ENCODE data around the gene FAM240B.

Gene FAM240B

DNA sequence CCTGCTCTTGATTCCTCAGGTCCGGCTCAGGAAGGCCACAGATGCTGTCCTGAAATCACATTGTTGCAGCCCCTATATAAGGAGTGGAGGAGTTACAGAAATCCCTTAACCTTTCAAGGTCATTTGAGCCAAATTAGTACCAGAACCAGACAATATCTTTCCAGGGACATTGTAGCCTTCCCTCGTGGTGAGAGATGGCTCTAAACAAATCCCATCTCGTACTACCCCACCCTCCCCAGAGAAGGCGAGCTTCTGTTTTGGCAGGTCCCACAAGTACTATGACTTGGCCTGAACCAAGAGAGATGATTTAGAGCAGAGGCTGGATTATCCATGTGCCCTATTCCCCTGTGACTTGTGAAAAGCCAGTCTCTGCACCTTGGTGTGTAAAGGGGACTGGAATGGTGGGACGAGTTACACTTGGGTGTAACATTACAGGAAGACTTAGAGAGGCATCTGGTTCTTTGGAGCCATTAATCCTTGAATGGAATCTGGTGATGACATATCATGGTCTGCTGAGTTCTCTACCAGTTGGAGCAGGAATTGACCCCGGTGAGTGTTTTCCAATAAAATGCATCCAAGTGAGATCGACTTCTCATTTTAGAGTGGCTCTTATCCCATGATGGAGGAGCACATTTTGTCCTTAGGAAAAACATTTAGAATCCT, at the start of gene FAM240B:
TSS of gene FAM240B (minus strand) at position 51 of the 663 bp plus-strand sequence. CDS start 16,134 bp downstream, outside the sequence.
- no peak for DNase-seq (ENCODE audit: low read depth)

DNA sequence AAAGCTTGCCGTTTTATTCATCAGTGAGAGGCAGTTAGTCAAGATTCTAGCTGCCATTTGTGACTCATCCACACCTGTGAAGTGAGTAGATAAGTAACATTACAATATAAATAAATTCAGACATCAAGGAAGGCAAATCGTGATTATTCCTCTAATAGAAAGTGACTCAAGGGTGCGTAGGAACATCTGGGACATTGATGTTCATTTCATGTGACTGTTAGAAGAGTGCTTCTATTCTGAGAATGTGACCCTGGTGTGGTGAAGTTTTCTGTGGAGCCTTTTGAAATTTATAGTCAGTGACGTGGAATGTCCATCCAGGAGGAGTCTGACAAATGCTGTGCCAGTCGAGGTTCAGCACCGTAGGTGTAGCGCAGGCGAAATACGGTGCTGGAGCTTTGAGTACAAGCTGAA, 48.4 kb upstream of the FAM240B start:
- peak; percentile 1 for DNase-seq (ENCODE audit: low read depth)

DNA sequence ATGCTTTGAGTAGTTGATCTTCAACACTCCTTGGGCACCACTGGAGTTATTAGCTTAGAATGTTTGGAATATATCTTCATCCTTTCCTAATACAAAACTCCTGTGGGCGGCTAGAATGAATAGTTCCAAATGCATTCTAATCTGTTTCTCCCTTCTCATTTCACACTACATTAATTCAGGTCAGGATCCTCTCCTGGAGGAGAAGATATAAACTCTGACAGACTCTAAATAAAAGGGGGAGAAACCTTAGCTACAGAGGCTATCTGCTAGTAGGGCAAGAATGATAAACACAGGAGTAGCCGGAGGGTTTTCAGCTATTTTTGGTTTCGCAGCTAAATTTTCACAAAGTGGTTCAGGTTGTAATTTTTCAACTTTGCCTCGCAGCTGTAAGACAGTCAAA, 45.2 kb upstream of the FAM240B start:
- no peak for DNase-seq (ENCODE audit: low read depth)

DNA sequence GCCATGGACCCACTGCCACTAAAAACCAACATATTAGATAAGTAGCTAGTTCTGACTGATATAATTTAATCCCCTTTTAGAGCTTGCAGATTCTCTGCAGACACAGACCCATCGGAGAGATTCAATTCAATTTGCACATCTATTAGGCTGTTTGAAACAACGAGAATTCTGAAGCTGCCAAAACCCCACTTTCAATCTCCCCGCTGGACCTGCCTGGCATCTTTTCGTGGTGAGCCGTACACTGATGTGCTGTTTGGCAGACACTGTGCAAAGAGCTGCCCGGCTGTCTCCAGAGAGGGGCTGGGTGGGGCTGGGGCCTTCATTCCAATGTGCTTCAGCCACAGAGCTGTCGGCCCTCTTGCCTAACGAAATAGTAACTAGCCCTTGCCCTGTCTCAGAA, 42.1 kb upstream of the FAM240B start:
- DNase-seq (ENCODE audit: low read depth): no peak

DNA sequence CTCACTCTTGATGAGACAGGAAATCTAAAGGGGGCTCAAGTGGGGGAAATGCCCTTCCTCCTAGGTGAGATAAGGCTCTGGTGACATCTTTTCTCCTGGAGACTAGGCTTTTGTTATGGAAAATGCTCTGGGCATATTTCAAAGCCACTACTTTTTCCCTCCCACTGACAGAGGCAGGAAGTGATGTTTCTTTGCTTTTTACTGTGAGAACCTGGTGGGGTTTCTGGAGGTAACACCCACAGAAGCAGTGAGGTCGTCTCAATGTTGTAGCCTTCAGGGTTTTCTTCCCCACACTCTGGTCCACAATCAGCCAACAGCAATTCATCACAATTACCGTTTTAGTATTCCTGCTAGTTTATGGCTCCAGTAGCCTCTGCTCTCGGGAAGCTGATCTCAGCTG, 41.4 kb upstream of the FAM240B start:
- no peak for DNase-seq (ENCODE audit: low read depth)

DNA sequence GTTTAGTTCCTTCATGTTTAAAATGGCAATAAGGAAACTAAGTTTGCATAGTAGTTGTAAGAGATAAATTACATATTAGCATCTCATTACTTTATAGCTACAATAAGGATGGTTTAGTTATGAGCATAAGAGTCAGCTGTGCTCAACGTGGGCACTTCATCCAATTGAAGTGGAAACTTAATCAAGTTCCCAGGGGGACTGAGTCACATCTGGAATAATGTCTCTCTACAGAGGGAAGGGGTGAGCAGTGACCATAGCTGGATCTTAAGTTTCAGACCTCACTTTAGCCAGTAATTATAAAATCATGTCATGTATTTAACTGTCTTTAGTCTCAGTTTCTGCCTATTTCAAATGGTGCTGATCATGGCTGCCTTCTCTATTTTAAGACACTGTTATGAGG, 36.8 kb upstream of the FAM240B start:
- no peak for DNase-seq (ENCODE audit: low read depth)

DNA sequence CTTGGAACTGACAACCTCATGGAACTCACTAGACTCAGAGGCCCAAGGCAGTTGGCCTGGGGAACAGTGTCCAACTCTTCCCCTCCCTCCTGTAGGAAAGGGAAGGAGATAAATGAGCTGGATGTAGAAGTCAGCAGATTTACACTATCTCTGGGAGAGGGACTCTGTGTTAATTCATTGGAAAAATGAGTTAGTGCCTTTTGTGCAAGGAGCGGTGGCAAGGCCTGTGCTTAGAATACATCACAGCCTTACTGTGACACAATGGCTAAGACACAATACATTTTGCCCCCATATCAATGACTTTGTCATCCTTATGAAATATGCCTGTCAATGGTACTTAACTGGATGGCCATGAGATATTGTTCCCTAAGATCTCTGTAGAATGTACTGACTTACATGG, 28.0 kb upstream of the FAM240B start:
- no peak for DNase-seq (ENCODE audit: low read depth)

DNA sequence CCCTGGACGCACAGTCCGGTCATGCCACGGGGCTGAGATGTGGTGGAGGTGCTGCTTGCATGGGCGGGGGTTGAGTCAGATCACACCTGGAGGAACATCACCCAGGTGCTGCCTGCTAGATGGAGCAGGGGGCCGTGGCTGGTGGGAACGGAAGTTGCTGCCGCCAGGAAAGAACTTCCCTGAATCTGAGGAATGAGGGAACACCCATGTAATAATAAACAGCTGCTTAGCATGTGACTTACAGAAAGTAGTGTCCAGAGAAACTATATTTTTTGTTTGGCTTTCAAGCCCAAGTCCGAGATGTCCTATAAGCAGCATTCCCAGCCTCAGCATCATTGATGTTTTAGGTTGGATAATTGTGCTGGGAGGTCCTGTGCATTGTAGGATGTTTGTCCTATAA, 27.1 kb upstream of the FAM240B start:
- DNase-seq (ENCODE audit: low read depth): no peak

DNA sequence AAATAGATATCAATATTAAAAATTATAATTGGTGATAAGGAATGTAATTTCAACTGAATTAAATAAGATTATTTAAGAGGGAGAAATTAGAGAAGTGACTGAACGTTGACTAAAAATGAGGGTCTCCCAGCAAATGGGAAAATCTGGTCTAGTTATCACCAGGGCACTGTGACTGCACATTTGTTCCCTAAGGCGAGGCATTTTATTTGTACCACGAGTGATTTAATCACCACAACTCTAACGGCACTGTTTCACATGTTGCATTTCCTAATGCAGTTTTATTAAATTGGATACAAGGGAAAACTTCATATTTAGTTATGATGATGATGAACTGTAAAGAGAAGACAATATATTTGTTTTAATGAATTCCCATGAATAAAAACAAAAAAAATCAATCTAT, 26.4 kb upstream of the FAM240B start:
- no peak for DNase-seq (ENCODE audit: low read depth)

DNA sequence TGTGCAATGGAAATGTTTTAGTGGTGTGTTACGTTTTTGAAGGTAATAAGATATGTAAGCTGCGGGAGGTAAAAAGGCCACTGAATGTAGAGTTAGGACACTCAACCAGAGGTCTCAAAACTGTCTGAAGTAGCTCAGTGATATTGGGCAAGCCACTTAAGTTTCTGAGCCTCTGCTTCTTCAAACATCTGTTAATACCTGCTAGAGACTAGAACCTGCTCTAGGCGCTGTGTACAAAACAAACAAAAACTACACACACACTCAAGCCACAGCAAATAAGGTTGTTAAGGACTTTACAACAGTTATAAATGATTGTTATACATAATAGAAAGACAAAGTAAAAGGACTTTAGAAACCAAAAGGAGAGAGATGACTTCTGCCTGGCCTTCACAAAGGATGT, 24.6 kb upstream of the FAM240B start:
- DNase-seq (ENCODE audit: low read depth): no peak

DNA sequence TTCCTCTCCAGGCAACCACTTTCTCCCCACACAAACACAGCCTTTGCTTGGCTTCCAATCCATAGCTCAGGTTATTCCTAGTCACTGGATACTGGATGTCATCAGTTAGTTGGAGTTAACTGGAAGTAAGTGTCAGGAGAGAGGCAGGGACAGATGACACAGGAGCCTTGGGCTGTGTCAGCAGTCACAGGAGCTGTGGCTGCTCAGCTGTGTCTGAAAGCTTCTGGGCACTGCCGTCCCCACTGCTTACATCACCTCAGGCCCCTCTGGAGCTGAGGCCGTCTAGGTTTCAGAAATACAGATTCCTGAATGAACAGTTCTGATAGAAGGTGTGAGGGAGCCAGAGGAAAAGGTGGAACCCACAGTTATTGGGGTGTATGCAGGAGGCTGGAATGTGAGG, 17.3 kb upstream of the FAM240B start:
- DNase-seq (ENCODE audit: low read depth): no peak

DNA sequence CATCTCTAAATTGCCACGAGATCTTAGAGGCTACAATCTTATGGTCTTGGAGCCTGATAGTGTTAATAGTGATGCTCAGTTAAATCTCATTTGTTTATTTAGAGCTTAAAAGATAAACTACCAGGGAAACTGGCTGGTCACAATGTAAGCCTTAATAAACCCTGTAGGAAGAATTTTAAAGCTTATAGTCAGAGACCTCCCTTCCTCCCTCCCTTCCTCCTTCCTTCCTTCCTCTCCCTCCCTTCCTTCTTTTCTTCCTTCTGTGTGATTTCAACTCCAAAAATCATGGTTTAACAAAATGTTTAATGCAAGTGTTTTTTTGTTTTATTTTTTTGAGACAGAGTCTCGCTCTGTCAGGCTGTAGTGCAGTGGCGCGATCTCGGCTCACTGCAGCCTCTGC, 14.9 kb upstream of the FAM240B start:
- DNase-seq (ENCODE audit: low read depth): no peak

DNA sequence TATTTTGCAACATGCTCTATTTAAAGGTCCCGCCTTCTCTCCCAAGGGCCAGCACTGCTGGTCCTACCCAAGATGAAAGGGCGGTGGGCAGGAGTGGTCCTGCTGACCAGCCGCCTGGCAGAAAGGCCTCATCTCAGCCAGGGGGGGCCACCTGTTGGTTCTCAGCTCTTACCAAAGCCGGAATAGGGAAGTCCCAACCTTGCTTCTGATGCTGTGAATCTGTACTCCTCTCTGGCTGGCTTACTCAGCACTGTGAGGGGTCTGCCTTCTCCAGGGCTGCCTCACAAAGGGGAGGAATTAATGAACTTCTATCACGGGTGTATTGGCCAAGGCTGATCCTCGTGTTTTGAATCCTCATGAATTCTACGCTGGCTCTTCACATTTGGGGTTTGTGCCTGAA, 13.6 kb upstream of the FAM240B start:
- DNase-seq (ENCODE audit: low read depth): no peak

DNA sequence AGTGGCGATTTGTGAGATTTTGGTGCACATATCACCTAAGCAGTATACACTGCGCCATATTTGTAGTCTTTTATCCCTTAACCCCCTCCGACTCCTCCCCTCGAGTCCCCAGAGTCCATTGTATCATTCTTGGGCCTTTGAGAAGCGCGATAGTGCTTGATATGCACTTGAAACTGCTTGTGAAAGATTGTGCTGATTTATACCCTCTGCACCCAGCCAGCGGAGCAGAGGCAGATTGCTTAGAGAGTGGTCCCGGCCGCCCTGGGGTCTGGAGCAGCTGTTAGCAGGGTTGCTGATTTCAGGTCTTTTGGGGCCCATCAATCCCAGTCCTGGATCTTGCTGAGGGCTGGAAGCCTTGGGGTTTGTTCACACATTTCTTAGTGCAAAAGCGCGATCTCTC, 13.0 kb upstream of the FAM240B start:
- DNase-seq (ENCODE audit: low read depth): no peak

DNA sequence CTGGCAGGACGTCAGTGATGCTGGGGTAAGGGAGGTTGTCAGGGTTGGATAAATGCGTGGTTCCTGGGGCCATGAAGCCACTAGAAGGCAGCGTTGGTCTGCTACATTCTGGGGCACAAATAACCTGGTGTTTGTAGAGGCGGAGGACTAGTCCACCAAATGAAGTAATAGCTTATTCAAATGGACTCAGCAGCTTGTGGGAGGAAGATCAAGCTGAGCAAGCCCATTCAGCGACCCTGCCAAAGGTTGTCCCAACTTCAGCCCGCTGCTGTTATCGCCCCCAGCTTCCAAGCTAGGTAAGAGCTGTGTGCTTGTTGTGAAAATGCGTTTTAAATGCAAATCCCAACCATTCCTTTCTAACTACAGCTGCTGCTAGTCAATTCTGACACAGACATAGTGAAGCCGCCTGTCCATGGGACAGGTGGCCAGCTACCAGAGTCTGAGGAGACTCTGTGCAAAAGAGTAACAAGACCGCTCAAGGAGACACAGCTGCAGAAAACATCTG, 7.6 kb upstream of the FAM240B start:
- DNase-seq (ENCODE audit: low read depth): peak; percentile 9

DNA sequence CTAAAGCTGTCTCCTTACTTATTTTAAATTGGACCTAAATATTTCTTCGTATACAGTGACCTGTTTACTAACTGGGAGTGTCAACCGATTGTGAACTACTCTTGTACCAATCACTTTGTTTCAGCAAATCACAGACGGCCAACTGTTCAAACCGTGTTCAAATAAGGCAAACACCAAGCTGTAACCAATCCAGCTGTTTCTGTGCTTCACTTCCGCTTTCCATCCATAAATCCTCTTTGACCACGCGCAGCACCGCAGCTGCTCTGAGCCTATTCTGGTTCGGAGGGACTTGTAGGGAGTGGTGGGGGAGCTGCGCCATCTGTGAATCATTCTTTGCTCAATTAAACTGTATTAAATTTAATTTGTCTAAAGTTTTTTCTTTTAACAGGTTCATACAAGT, 4.8 kb upstream of the FAM240B start:
- DNase-seq (ENCODE audit: low read depth): no peak

DNA sequence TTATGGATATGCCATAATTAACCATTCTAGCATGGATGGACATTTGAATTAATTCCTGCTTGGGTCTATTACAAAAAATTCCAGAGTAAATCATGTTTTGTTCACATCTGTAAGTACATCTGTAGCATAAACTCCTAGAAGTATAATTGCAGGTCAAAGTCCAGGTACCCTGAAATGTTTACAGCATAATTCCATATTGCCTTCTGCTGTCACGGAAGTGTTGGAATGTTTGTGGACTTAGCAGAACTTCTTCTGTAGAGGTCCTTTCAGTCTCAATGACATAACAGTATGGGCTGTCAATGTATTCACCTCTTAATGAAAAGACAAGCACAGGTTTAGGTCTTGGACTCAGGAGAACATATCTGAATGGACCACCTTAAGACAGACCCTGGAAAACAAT, 1.8 kb downstream of the FAM240B start:
- no peak for DNase-seq (ENCODE audit: low read depth)

DNA sequence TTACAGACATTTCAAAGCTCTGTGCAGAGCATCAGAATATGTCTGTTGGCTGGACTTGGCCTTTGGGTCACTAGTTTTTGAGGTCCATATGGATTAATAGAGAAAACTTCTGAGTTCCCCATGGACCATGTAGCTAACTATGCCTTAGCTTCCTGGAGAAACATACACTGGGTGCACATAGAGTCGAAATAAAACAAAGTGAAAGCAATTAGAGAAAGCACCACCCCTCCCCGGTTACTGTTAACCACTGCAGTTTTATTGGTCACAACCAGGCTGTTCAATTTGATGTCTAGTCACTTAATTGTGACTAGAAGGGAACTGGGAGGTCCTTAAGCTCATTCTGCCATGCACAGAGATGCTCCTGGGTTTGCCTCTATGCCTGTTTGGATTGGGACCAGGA, 4.2 kb downstream of the FAM240B start:
- no peak for DNase-seq (ENCODE audit: low read depth)

DNA sequence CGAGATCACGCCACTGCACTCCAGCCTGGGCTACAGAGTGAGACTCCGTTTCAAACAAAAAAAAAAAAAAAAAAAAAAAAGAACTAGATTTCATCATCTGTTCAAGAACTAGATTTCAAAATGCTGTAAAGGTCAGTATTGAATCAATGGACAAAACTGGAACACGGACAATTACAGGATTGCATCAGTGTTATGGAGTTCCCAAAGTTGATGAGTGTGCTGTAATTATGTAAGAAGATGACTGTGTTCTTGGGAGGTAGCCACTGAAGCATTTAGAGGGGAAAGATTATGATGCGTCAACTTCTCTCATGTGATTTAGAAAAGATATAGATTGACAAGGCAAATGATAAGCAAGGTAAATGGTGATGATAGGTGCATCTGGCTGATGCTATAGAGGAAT, 6.5 kb downstream of the FAM240B start:
- DNase-seq (ENCODE audit: low read depth): peak; percentile 36

DNA sequence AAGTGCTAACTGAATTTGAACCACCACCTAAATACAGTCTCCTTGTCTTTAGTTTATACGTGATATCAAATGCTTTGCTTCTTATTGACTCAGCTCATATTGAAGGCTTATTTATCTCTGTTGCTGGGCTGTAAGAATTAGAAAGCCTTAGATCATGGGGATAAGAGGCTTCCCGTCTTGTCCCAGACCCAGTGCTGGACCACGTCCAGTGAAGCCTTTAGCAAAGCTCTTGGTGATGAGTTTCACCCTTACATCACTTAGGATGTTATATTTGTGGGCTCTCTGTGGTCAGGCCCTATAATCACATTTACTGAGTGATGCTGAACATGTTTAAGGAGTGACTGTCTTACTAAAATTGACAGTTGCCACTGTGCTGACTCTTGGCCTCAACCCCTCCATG, 11.2 kb downstream of the FAM240B start:
- DNase-seq (ENCODE audit: low read depth): no peak

DNA sequence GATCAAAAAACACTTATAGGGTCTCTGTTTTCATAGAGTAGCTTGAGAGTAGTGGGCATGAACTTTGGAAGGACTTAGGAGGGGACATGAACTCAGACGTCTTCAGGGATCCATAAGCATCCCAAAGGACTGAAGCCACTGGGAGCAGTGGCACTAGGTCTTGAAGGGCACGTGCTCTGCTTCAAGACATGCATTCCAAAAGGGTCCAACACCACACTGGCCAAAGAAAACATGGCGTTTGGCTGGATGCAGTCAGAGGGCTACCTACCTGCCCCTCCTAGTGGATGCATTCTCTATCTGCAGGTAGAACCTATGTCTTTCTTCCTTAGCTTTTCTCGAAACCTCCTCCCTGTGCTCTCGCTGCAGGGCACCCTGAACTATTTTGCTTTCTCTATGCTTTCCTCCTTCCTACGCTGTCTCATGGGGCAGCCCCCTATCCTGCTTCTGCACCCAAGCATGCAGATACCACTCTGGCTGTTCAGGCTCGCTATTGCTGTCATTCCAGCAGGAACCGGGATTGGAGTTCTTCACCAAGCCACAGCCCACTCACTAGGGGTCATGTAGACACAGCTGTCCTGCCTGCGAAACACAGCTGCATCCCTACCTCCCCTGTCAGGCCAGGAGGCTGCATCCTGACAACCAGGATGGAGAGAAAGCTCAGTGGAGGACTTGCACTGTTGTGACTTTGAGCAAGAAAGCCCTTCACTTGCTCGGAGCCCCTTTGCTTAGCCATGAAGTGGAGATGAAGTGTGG, 11.9 kb downstream of the FAM240B start:
- no peak for DNase-seq (ENCODE audit: low read depth)

DNA sequence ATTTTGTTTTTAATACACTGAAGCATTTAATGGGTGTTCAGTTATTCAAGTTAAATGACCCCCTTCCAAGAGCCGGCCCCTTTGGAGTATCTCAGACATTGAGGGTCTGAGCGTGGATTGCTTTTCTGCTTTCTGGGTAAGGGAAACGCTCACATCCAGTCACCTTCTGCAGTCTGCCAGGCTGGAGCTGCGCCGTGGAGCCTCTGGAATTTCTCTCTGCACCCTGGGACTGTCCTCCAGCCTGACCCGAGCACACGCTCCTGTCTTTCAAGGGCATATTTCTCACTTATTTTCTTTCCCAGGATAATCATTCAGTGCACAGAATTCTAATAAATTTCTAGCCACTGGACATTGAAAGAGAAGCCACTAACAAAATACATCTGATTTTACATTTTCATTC, 13.4 kb downstream of the FAM240B start:
- no peak for DNase-seq (ENCODE audit: low read depth)

DNA sequence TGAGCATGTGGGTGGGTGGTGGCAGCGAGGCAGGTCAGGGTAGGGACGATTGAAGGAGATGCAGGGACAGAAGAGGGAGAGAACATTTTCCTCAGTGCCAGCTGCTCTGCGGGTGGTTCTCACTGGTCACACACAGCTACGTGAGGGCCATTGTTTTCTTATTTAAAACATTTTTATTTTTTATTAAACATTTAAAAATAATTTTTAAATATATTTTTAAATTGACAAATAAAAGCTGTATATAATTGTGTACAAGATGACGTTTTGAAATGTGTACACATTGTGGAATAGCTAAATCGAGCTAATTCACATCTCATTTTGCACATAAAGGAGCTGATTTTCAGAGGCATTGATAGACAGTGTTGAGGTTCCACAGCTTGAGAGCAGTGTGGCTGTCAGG, 14.0 kb downstream of the FAM240B start:
- no peak for DNase-seq (ENCODE audit: low read depth)

DNA sequence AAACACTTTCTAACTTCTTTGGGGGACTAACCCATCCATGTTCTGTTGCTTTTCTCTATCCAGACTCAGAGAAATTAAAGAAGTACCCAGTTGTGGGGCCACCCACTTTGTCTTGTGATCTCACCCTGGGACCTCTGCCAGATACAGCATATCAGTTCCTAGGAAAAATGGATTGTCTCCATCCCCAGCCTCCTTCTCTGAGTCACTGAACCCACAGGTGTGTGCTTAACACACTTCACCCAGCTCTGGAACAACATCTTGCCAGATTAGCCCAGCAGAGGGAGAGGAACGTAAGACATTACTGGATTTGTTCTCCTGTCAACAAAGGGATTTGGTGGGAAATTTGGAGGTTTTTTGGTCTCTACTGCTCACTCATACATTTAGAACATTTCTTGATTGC, 19.2 kb downstream of the FAM240B start:
- peak; percentile 59 for DNase-seq (ENCODE audit: low read depth)

Data from non-pigmented ciliary epithelial cell (primary cell).